Measurements from ENCODE around the gene ROR1. TPM values are rescaled to one million over a fixed set of nuclear protein-coding genes. Genes with fewer than 3 reads are reported as not detected.

Gene ROR1
- total RNA-seq, 1 donor from 2014 or later: 6.7 TPM

GRCh38 chr1:64179588-64179987, 405.8 kb downstream of the ROR1 start:
- no peaks in the 10 kb centered on the region for H3K9me3 Mint-ChIP-seq (ENCODE audit: unreplicated experiment)
- no peak overlapping the region for H3K4me3 Mint-ChIP-seq (ENCODE audit: unreplicated experiment)
- DNase-seq (ENCODE audit: low spot score): no peak
- H3K27ac Mint-ChIP-seq (ENCODE audit: unreplicated experiment): no peak overlapping the region
- TF ChIP-seq CTCF (IDR thresholded peaks at IDR 0.05; ENCODE audit: unreplicated experiment): no peak
- H3K36me3 Mint-ChIP-seq (ENCODE audit: low read depth, unreplicated experiment): peaks cover 7% of the 10 kb centered on the region
- H3K4me1 Mint-ChIP-seq (ENCODE audit: unreplicated experiment): no peaks in the 10 kb centered on the region
- no peaks in the 10 kb centered on the region for H3K27me3 Mint-ChIP-seq (ENCODE audit: unreplicated experiment)

- peaks cover 7% of the 10 kb centered on the region for H3K36me3 Mint-ChIP-seq (ENCODE audit: low read depth, unreplicated experiment)
These were observed 408.4 kb downstream of the ROR1 start for GRCh38 chr1:64182207-64182606.

GRCh38 chr1:64183395-64184002, 409.7 kb downstream of the ROR1 start:
- no peak for TF ChIP-seq CTCF (IDR thresholded peaks at IDR 0.05; ENCODE audit: unreplicated experiment)
- H3K27ac Mint-ChIP-seq (ENCODE audit: unreplicated experiment): no peak overlapping the region
- no peak for DNase-seq (ENCODE audit: low spot score)
- peaks cover 3% of the 10 kb centered on the region for H3K27me3 Mint-ChIP-seq (ENCODE audit: unreplicated experiment)
- no peaks in the 10 kb centered on the region for H3K4me1 Mint-ChIP-seq (ENCODE audit: unreplicated experiment)
- H3K4me3 Mint-ChIP-seq (ENCODE audit: unreplicated experiment): no peak overlapping the region
- H3K36me3 Mint-ChIP-seq (ENCODE audit: low read depth, unreplicated experiment): peaks cover 2% of the 10 kb centered on the region
- no peaks in the 10 kb centered on the region for H3K9me3 Mint-ChIP-seq (ENCODE audit: unreplicated experiment)

More at GRCh38 chr1:64182207-64182606, 408.4 kb downstream of the ROR1 start:
- Mint-ChIP-seq H3K9me3 (ENCODE audit: unreplicated experiment) (no peaks in the 10 kb centered on the region), H3K27me3 (ENCODE audit: unreplicated experiment) (peaks cover under 1% of the 10 kb centered on the region), H3K4me1 (ENCODE audit: unreplicated experiment) (no peaks in the 10 kb centered on the region), H3K27ac (ENCODE audit: unreplicated experiment) (no peak overlapping the region), H3K4me3 (ENCODE audit: unreplicated experiment) (no peak overlapping the region)
- no peak for DNase-seq (ENCODE audit: low spot score)
- TF ChIP-seq CTCF (IDR thresholded peaks at IDR 0.05; ENCODE audit: unreplicated experiment): no peak

GRCh38 chr1:64184003-64184440, 410.2 kb downstream of the ROR1 start:
- H3K36me3 Mint-ChIP-seq (ENCODE audit: low read depth, unreplicated experiment): no peaks in the 10 kb centered on the region
- no peaks in the 10 kb centered on the region for H3K4me1 Mint-ChIP-seq (ENCODE audit: unreplicated experiment)
- no peaks in the 10 kb centered on the region for H3K9me3 Mint-ChIP-seq (ENCODE audit: unreplicated experiment)
- no peak overlapping the region for H3K4me3 Mint-ChIP-seq (ENCODE audit: unreplicated experiment)
- H3K27me3 Mint-ChIP-seq (ENCODE audit: unreplicated experiment): peaks cover 3% of the 10 kb centered on the region
- H3K27ac Mint-ChIP-seq (ENCODE audit: unreplicated experiment): no peak overlapping the region
- TF ChIP-seq CTCF (IDR thresholded peaks at IDR 0.05; ENCODE audit: unreplicated experiment): no peak
- no peak for DNase-seq (ENCODE audit: low spot score)

- no peaks in the 10 kb centered on the region for H3K36me3 Mint-ChIP-seq (ENCODE audit: low read depth, unreplicated experiment)
- no peak for DNase-seq (ENCODE audit: low spot score)
- peaks cover 5% of the 10 kb centered on the region for H3K27me3 Mint-ChIP-seq (ENCODE audit: unreplicated experiment)
- H3K9me3 Mint-ChIP-seq (ENCODE audit: unreplicated experiment): no peaks in the 10 kb centered on the region
- no peaks in the 10 kb centered on the region for H3K4me1 Mint-ChIP-seq (ENCODE audit: unreplicated experiment)
- H3K27ac Mint-ChIP-seq (ENCODE audit: unreplicated experiment): no peak overlapping the region
- no peak overlapping the region for H3K4me3 Mint-ChIP-seq (ENCODE audit: unreplicated experiment)
- no peak for TF ChIP-seq CTCF (IDR thresholded peaks at IDR 0.05; ENCODE audit: unreplicated experiment)
These were observed 412.5 kb downstream of the ROR1 start for GRCh38 chr1:64186138-64186897.
